ENCODE results near the gene ICAM4.
"Not testable (repeated sequence)": the region's sequence is repeated elsewhere in the genome, so short reads cannot be mapped to it uniquely, and the experiment has no call there.

The ICAM4 gene

GRCh38 chr19:10269333-10270179, 17.2 kb upstream of the ICAM4 start:
- peak; percentile 6 for DNase-seq

DNA sequence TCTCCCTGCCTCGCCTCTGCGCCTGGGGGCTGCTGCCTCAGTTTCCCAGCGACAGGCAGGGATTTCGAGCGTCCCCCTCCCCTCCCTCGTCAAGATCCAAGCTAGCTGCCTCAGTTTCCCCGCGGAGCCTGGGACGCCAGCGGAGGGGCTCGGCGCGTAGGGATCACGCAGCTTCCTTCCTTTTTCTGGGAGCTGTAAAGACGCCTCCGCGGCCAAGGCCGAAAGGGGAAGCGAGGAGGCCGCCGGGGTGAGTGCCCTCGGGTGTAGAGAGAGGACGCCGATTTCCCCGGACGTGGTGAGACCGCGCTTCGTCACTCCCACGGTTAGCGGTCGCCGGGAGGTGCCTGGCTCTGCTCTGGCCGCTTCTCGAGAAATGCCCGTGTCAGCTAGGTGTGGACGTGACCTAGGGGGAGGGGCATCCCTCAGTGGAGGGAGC, 16.6 kb upstream of the ICAM4 start:
- no peak for DNase-seq

DNA sequence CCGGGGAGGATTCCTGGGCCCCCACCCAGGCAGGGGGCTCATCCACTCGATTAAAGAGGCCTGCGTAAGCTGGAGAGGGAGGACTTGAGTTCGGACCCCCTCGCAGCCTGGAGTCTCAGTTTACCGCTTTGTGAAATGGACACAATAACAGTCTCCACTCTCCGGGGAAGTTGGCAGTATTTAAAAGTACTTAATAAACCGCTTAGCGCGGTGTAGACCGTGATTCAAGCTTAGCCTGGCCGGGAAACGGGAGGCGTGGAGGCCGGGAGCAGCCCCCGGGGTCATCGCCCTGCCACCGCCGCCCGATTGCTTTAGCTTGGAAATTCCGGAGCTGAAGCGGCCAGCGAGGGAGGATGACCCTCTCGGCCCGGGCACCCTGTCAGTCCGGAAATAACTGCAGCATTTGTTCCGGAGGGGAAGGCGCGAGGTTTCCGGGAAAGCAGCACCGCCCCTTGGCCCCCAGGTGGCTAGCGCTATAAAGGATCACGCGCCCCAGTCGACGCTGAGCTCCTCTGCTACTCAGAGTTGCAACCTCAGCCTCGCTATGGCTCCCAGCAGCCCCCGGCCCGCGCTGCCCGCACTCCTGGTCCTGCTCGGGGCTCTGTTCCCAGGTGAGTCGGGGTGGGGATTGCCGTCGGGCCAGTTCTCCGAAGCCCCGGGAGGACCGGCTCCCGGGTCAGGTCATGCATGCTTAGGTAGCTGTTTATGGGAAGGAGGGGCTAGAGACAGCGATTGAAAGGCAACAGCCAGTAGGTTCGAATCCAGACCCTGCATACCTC, 15.9 kb upstream of the ICAM4 start, which contains the start of gene ICAM1:
TSS of gene ICAM1 (plus strand) at position 505 of the 779 bp plus-strand sequence. CDS start at position 545, 40 bp downstream.
- peak; percentile 3 for DNase-seq

- DNase-seq = no peak
These were observed 15.1 kb upstream of the ICAM4 start for GRCh38 chr19:10271543-10272086.

DNA sequence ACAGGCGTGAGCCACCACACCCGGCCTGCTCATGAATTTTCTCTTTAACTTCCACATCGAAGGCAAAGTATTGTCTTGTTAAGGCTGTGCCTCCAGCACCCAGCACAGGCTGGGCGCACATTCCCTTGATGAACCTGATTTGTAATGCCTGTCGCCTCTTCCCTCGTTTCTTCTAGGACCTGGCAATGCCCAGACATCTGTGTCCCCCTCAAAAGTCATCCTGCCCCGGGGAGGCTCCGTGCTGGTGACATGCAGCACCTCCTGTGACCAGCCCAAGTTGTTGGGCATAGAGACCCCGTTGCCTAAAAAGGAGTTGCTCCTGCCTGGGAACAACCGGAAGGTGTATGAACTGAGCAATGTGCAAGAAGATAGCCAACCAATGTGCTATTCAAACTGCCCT, 12.2 kb upstream of the ICAM4 start:
- DNase-seq = no peak

DNA sequence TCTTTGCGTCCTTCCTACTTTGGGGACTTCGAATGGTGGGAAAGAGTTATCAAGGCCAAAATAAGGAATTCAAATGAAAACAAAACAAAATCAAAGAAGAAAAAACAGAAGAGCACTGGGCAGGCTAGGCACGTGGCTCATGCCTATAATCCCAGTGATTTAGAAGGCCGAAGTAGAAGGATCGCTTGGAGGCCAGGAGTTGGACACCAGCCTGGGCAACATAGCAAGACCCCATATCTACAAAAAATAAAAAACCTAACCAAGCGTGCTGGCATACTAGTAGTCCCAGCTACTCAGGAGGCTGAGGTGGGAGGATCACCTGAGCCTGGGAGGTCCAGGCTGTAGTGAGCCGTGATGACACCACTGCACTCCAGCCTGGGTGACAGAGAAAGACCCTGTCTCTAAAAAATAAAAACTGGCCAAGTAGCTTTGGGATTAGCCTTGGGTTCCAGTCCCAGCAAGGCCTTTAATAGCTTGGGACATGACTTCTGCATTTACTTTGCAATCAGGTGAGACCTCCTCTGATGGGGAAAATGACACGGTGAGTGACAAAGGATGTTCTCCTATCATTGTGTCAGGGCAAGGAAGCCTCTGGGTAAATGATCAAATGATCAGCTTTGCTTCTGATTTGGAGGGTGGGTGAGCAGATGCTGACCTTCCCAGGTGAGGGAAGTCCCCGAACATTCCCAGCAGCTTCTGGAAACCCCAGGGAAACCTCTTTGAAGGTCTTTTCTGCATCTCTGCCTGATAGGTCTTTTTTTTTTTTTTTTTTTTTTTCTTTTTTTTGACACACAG, 8.8 kb upstream of the ICAM4 start:
- no peak for DNase-seq

DNA sequence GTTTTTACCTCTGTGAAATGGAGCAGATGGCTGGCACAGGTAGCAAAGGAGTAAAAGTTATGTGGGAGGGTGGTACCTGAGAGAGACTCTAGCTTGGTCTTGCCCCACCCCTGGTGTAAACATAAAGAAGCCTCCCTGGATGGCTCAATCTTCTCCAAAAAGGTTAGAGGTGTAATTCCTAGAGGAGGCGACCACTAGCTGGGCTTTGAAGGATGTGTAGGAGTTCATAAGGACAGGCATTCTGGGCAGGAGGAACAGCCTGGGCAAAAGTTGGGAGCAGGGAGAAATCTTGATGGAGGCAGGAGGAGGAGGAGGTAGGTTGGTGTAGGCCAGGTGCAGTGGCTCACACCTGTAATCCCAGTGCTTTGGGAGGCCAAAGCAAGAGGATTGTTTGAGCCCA, 7.8 kb upstream of the ICAM4 start:
- no peak for DNase-seq

GRCh38 chr19:10279737-10280442, 6.9 kb upstream of the ICAM4 start:
- no peak for DNase-seq

GRCh38 chr19:10282043-10282442, 4.7 kb upstream of the ICAM4 start:
- not testable (repeated sequence) for DNase-seq

DNA sequence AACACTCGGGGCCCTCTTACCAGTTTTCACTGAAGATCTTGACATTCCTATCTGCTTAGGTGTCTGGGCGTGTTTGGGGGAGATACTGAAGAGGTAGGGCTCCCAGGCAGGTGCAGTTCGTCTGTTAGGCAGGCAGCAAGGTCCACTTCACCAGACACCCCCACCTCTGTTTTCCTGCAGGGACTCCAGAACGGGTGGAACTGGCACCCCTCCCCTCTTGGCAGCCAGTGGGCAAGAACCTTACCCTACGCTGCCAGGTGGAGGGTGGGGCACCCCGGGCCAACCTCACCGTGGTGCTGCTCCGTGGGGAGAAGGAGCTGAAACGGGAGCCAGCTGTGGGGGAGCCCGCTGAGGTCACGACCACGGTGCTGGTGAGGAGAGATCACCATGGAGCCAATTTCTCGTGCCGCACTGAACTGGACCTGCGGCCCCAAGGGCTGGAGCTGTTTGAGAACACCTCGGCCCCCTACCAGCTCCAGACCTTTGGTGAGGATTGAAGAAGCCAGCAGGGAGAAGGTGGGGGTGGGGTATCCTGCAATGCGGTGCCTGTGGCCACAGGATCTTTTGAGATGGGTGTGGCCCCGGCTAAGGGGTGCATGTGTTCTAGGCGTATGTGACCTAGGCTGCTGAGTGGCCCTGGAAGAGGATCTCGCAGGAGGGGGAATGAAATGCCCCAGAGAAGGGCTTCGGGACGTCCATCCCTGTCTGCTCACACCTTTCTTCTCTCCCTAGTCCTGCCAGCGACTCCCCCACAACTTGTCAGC, 3.3 kb upstream of the ICAM4 start:
- no peak for DNase-seq

DNA sequence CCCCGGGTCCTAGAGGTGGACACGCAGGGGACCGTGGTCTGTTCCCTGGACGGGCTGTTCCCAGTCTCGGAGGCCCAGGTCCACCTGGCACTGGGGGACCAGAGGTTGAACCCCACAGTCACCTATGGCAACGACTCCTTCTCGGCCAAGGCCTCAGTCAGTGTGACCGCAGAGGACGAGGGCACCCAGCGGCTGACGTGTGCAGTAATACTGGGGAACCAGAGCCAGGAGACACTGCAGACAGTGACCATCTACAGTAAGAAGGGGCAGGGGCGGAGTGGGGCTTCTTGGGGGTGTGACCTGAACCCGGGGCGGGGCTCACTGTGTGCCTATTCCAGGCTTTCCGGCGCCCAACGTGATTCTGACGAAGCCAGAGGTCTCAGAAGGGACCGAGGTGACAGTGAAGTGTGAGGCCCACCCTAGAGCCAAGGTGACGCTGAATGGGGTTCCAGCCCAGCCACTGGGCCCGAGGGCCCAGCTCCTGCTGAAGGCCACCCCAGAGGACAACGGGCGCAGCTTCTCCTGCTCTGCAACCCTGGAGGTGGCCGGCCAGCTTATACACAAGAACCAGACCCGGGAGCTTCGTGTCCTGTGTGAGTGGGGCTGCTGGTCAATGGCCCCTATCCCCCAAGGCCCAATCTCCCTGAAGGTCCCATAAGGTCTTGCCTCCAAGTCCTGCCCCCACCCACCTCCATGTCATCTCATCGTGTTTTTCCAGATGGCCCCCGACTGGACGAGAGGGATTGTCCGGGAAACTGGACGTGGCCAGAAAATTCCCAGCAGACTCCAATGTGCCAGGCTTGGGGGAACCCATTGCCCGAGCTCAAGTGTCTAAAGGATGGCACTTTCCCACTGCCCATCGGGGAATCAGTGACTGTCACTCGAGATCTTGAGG, 2.4 kb upstream of the ICAM4 start:
- DNase-seq = no peak

GRCh38 chr19:10284960-10285278, 1.8 kb upstream of the ICAM4 start:
- no peak for DNase-seq

GRCh38 chr19:10285393-10285792, 1.4 kb upstream of the ICAM4 start:
- DNase-seq = no peak

DNA sequence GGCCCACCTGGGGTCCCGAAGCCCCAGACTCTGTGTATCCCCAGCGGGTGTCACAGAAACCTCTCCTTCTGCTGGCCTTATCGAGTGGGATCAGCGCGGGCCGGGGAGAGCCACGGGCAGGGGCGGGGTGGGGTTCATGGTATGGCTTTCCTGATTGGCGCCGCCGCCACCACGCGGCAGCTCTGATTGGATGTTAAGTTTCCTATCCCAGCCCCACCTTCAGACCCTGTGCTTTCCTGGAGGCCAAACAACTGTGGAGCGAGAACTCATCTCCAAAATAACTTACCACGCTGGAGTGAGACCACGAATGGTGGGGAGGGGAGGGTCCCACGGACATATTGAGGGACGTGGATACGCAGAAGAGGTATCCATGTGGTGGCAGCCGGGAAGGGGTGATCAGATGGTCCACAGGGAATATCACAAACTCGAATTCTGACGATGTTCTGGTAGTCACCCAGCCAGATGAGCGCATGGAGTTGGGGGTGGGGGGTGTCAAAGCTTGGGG, 2.0 kb downstream of the ICAM4 start:
- peak; percentile 11 for DNase-seq

GRCh38 chr19:10289167-10289835, 2.5 kb downstream of the ICAM4 start:
- peak; percentile 39 for DNase-seq

DNA sequence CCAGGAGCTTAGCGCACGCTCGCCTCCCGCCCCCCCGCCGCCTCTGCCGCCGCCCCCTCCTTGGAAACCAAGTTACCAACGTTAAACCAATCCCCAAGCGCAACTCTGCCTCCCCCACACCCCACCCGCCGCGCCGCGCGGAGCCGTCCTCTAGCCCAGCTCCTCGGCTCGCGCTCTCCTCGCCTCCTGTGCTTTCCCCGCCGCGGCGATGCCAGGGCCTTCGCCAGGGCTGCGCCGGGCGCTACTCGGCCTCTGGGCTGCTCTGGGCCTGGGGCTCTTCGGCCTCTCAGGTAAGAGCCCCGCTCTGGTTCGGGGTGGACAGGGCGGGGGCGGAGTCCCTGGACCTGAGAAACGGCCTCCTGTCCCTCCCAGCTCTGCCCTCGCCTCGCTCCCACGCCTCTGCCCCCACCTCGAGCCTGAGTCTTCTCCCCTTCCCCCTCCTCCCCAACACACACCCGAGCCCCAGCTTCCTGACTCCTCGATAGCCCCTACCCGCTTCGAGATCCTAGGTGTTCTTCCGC, 3.1 kb downstream of the ICAM4 start, which contains the start of gene ICAM5:
TSS of gene ICAM5 (plus strand) at position 117 of the 521 bp plus-strand sequence. CDS start at position 209, 92 bp downstream.
- no peak for DNase-seq

GRCh38 chr19:10290357-10290875, 3.7 kb downstream of the ICAM4 start:
- DNase-seq = no peak

DNA sequence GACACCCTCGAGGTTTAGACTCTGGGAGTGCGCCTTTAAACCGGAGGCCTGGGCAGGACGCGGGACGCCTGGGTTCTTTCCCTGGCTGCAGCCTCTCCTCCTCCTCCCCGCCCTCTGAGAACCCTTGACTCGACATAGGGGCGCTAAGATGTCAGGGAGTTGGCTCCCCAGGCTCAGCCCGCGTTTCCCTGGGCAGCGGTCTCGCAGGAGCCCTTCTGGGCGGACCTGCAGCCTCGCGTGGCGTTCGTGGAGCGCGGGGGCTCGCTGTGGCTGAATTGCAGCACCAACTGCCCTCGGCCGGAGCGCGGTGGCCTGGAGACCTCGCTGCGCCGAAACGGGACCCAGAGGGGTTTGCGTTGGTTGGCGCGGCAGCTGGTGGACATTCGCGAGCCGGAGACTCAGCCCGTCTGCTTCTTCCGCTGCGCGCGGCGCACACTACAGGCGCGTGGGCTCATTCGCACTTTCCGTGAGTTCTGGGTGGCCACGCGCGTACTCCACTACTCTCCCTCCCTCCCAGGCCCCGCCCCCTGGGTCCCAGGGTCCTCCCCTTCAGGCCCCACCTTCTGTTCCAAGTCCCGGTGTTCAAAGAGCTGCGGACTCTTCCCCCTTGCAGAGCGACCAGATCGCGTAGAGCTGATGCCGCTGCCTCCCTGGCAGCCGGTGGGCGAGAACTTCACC, 4.3 kb downstream of the ICAM4 start:
- no peak for DNase-seq

Data from NCI-H748 treated with DMSO at 0.1 percent for 48 hours (cell line).